ENCODE results near the gene HCFC1.
A peak's percentile ranks its signal among the peaks of the same experiment; 100 is the strongest.

The HCFC1 gene

GRCh38 chrX:153900831-153901752 is 70.5 kb downstream of the HCFC1 start:
- peak; percentile 87 for DNase-seq

DNA sequence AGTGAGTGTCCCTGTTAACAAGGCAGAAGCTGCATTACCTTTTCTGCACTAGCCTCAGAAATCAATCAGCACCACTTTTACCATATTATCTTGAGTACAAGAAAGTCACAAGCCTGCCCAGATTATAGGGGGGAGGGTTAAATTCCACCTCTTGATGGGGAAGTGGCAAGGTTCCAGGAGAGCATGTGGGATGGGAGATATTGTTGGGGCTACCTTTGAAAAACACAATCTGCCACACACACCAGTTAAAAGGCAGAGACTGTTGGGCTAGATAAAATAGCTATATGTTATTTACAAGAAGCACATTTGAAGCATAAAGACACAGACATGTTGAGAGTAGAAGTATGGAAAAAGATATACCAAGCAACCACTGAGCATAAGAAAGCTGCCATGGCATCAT is 73.7 kb downstream of the HCFC1 start:
- DNase-seq, result no peak

Data from fibroblast of upper back skin (primary cell).